Activated CD4-positive, alpha-beta memory T cell treated with anti-CD3 and anti-CD28 coated beads, Interleukin-2, amount 10 ng/mL, durations not matched to agents 7 days and 5 days (primary cell): ENCODE data around the gene TXNDC17. TPM values are rescaled to one million over a fixed set of nuclear protein-coding genes. Genes with fewer than 3 reads are reported as not detected.
"Not testable (repeated sequence)": the region's sequence is repeated elsewhere in the genome, so short reads cannot be mapped to it uniquely, and the experiment has no call there.

ENCODE experiments used
- CTCF ChIA-PET: fragments of 350-600 bp; sonication (Branson Sonifier 250); formaldehyde crosslinking; loops from one replicate; lab custom pipeline; 2021; ENCODE audit warnings: antibody characterized with exemption, inconsistent platforms; lab: Charles Lee
- POLR2A ChIA-PET: fragments of 350-600 bp; sonication (Branson Sonifier 250); formaldehyde crosslinking; loops from one replicate; lab custom pipeline; 2021; ENCODE audit warnings: antibody characterized with exemption; lab: Charles Lee
- DNase-seq: peaks from one replicate; pipeline ENCODE4 v3.0.0-alpha.2; 2020
- H3K27ac Mint-ChIP-seq: one replicate; pipeline ENCODE4 v1.8.0; 2021; ENCODE audit warnings: mild to moderate bottlenecking, mixed read lengths
- H3K27me3 Mint-ChIP-seq: one replicate; pipeline ENCODE4 v1.8.0; 2021; ENCODE audit warnings: mixed read lengths
- H3K36me3 Mint-ChIP-seq: one replicate; pipeline ENCODE4 v1.8.0; 2021; ENCODE audit warnings: low read depth, mixed read lengths
- H3K4me1 Mint-ChIP-seq: one replicate; pipeline ENCODE4 v1.8.0; 2021; ENCODE audit warnings: mixed read lengths
- H3K4me3 Mint-ChIP-seq: one replicate; pipeline ENCODE4 v1.8.0; 2021; ENCODE audit warnings: mild to moderate bottlenecking, mixed read lengths
- H3K9me3 Mint-ChIP-seq: one replicate; pipeline ENCODE4 v1.8.0; 2021; ENCODE audit warnings: mixed read lengths
- total RNA-seq, 2 experiments: library from RNA; stranded (reverse); gene quantifications; one replicate each; pipeline ENCODE4 v1.2.3, GENCODE V29; 2021

TXNDC17 gene
- total RNA-seq, 2 experiments from 2014 or later, result 70.6 to 71.1 TPM

- H3K27me3 Mint-ChIP-seq, H3K27ac Mint-ChIP-seq, H3K9me3 Mint-ChIP-seq, CTCF ChIA-PET, DNase-seq: not testable (repeated sequence)
- Mint-ChIP-seq H3K4me1 (peaks cover 55% of the 10 kb centered on the region), H3K4me3 (peak overlapping the region; percentile 66), H3K36me3 (peaks cover 13% of the 10 kb centered on the region)
- POLR2A ChIA-PET, result interaction anchor here (2.8 kb wide), 1 partner anchor 15 kb away, joined by 15 read pairs; the partner anchor contains the start of genes KIAA0753 and TXNDC17
These were observed 15.0 kb downstream of the TXNDC17 start for GRCh38 chr17:6655732-6656361.

- POLR2A ChIA-PET, result interaction anchor here (2.8 kb wide), 1 partner anchor 16 kb away, joined by 15 read pairs; the partner anchor contains the start of genes KIAA0753 and TXNDC17
- H3K27ac Mint-ChIP-seq, result peak overlapping the region; percentile 65
- DNase-seq, result peak; percentile 63
- H3K36me3 Mint-ChIP-seq, result peaks cover 13% of the 10 kb centered on the region
- H3K4me3 Mint-ChIP-seq, result peak overlapping the region; percentile 83
- not testable (repeated sequence) for H3K27me3 Mint-ChIP-seq, H3K9me3 Mint-ChIP-seq
- peaks cover 62% of the 10 kb centered on the region for H3K4me1 Mint-ChIP-seq
- CTCF ChIA-PET, result interaction anchor here (0.7 to 1.4 kb wide), 3 partner anchors 12 to 347 kb away, joined by 3 read pairs; no protein-coding TSS in a partner anchor
These were observed 16.2 kb downstream of the TXNDC17 start for GRCh38 chr17:6656797-6657632.

- Mint-ChIP-seq H3K27ac (peak overlapping the region; percentile 65), H3K9me3 (no peaks in the 10 kb centered on the region), H3K4me1 (peaks cover 60% of the 10 kb centered on the region), H3K36me3 (peaks cover 13% of the 10 kb centered on the region), H3K4me3 (peak overlapping the region; percentile 83), H3K27me3 (no peaks in the 10 kb centered on the region)
- ChIA-PET CTCF (interaction anchor here (0.7 to 1.4 kb wide), 3 partner anchors 11 to 347 kb away, joined by 3 read pairs; no protein-coding TSS in a partner anchor), POLR2A (interaction anchor here (2.8 kb wide), 1 partner anchor 17 kb away, joined by 15 read pairs; the partner anchor contains the start of genes KIAA0753 and TXNDC17)
- DNase-seq, result no peak
These were observed 16.9 kb downstream of the TXNDC17 start for GRCh38 chr17:6657633-6658287.

- POLR2A ChIA-PET, result interaction anchor here (2.8 kb wide), 1 partner anchor 18 kb away, joined by 15 read pairs; the partner anchor contains the start of genes KIAA0753 and TXNDC17
- H3K27me3 Mint-ChIP-seq, DNase-seq, H3K9me3 Mint-ChIP-seq, CTCF ChIA-PET, H3K27ac Mint-ChIP-seq: not testable (repeated sequence)
- Mint-ChIP-seq H3K36me3 (peaks cover 10% of the 10 kb centered on the region), H3K4me1 (peaks cover 53% of the 10 kb centered on the region), H3K4me3 (peak overlapping the region; percentile 83)
These were observed 17.6 kb downstream of the TXNDC17 start for GRCh38 chr17:6658411-6658810.

GRCh38 chr17:6660101-6660500 lies 19.2 kb downstream of the TXNDC17 start:
- CTCF ChIA-PET, result interaction anchor here (1.3 kb wide), 1 partner anchor 251 kb away, joined by 4 read pairs; no protein-coding TSS in a partner anchor
- Mint-ChIP-seq H3K27ac (no peak overlapping the region), H3K27me3 (no peaks in the 10 kb centered on the region), H3K4me1 (peaks cover 44% of the 10 kb centered on the region), H3K9me3 (no peaks in the 10 kb centered on the region), H3K36me3 (peaks cover 6% of the 10 kb centered on the region), H3K4me3 (no peak overlapping the region)
- POLR2A ChIA-PET, result interaction anchor here (1.9 to 2.6 kb wide), 2 partner anchors 9 to 19 kb away, joined by 5 to 9 read pairs; partner anchors contain the start of genes C17orf100, MED31 and TXNDC17
- DNase-seq, result no peak

- ChIA-PET POLR2A (interaction anchor here (1.9 to 2.6 kb wide), 2 partner anchors 10 to 20 kb away, joined by 5 to 9 read pairs; partner anchors contain the start of genes C17orf100, MED31 and TXNDC17), CTCF (interaction anchor here (1.1 to 1.3 kb wide), 2 partner anchors 10 to 250 kb away, joined by 3 to 4 read pairs; partner anchors contain the start of genes C17orf100 and MED31)
- DNase-seq, result peak; percentile 34
These were observed 20.1 kb downstream of the TXNDC17 start for GRCh38 chr17:6660805-6661463.

GRCh38 chr17:6661464-6661848 lies 20.6 kb downstream of the TXNDC17 start:
- ChIA-PET CTCF (interaction anchor here (1.1 kb wide), 1 partner anchor 10 kb away, joined by 3 read pairs; the partner anchor contains the start of genes C17orf100 and MED31), POLR2A (interaction anchor here (1.9 to 2.6 kb wide), 2 partner anchors 10 to 20 kb away, joined by 5 to 9 read pairs; partner anchors contain the start of genes C17orf100, MED31 and TXNDC17)
- no peaks in the 10 kb centered on the region for H3K27me3 Mint-ChIP-seq
- H3K4me1 Mint-ChIP-seq, result peaks cover 37% of the 10 kb centered on the region
- no peak for DNase-seq
- no peak overlapping the region for H3K27ac Mint-ChIP-seq
- H3K4me3 Mint-ChIP-seq, result no peak overlapping the region
- peaks cover 6% of the 10 kb centered on the region for H3K36me3 Mint-ChIP-seq
- H3K9me3 Mint-ChIP-seq, result no peaks in the 10 kb centered on the region

More at GRCh38 chr17:6660805-6661463, 20.1 kb downstream of the TXNDC17 start:
- Mint-ChIP-seq H3K9me3 (no peaks in the 10 kb centered on the region), H3K4me3 (peak overlapping the region; percentile 3), H3K36me3 (peaks cover 6% of the 10 kb centered on the region), H3K27me3 (no peaks in the 10 kb centered on the region), H3K4me1 (peaks cover 39% of the 10 kb centered on the region), H3K27ac (no peak overlapping the region)

GRCh38 chr17:6663200-6663599 lies 22.3 kb downstream of the TXNDC17 start:
- H3K4me3 Mint-ChIP-seq, H3K9me3 Mint-ChIP-seq, DNase-seq, CTCF ChIA-PET, H3K36me3 Mint-ChIP-seq, H3K27me3 Mint-ChIP-seq, H3K27ac Mint-ChIP-seq, POLR2A ChIA-PET: not testable (repeated sequence)
- peaks cover 28% of the 10 kb centered on the region for H3K4me1 Mint-ChIP-seq

- no peaks in the 10 kb centered on the region for H3K9me3 Mint-ChIP-seq
- no peaks in the 10 kb centered on the region for H3K27me3 Mint-ChIP-seq
- no peak overlapping the region for H3K4me3 Mint-ChIP-seq
- no peaks in the 10 kb centered on the region for H3K36me3 Mint-ChIP-seq
- peaks cover 14% of the 10 kb centered on the region for H3K4me1 Mint-ChIP-seq
- ChIA-PET CTCF (interaction anchor here (0.8 to 1.9 kb wide), 7 partner anchors 11 to 338 kb away, joined by 4 to 17 read pairs (median 4); partner anchors contain the start of genes KIAA0753 and TEKT1), POLR2A (no interaction called here)
- H3K27ac Mint-ChIP-seq, result no peak overlapping the region
- DNase-seq, result peak; percentile 58
These were observed 25.2 kb downstream of the TXNDC17 start for GRCh38 chr17:6666077-6666521.

- CTCF ChIA-PET, result interaction anchor here (0.8 to 1.9 kb wide), 7 partner anchors 10 to 338 kb away, joined by 4 to 17 read pairs (median 4); partner anchors contain the start of genes KIAA0753 and TEKT1
- POLR2A ChIA-PET, result no interaction called here
- Mint-ChIP-seq H3K36me3 (no peaks in the 10 kb centered on the region), H3K4me1 (peaks cover 10% of the 10 kb centered on the region), H3K27ac (no peak overlapping the region), H3K4me3 (no peak overlapping the region), H3K9me3 (no peaks in the 10 kb centered on the region), H3K27me3 (no peaks in the 10 kb centered on the region)
- no peak for DNase-seq
These were observed 25.7 kb downstream of the TXNDC17 start for GRCh38 chr17:6666557-6666956.

GRCh38 chr17:6667516-6667915 lies 26.7 kb downstream of the TXNDC17 start:
- H3K4me3 Mint-ChIP-seq, result no peak overlapping the region
- no peak for DNase-seq
- H3K9me3 Mint-ChIP-seq, result no peaks in the 10 kb centered on the region
- peaks cover 5% of the 10 kb centered on the region for H3K4me1 Mint-ChIP-seq
- no peaks in the 10 kb centered on the region for H3K36me3 Mint-ChIP-seq
- H3K27ac Mint-ChIP-seq, result no peak overlapping the region
- H3K27me3 Mint-ChIP-seq, result no peaks in the 10 kb centered on the region
- POLR2A ChIA-PET, result no interaction called here
- CTCF ChIA-PET, result interaction anchor here (1.5 to 1.9 kb wide), 4 partner anchors 9 to 243 kb away, joined by 4 to 17 read pairs (median 6); no protein-coding TSS in a partner anchor
